ENCODE data around the gene ABCG4. TPM values are rescaled to one million over a fixed set of nuclear protein-coding genes. Genes with fewer than 3 reads are reported as not detected.

Gene ABCG4
- total and polyA plus RNA-seq, 9 donors = 0.06 to 1.3 (median 0.32) TPM; not detected in 3

DNA sequence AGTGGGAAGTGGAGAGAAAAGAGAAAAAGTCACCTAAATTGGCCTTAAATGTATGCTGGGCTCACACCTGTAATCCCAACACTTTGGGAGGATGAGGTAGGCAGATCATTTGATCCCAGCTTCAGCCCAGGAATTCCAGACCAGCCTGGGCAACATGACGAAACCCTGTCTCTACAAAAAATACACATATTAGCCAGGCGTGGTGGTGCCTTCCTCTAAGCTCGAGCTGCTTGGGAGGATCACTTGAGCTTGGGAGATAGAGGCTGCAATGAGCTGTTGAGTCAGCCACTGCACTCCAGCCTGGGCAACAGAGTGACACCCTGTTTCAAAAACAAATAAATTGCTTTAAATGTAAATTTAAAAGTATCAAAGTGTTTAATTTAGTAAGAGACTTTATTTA is 61.2 kb downstream of the ABCG4 start:
- H3K27ac ChIP-seq = no peak overlapping the region
- no peak overlapping the region for H3K4me3 ChIP-seq
- H3K36me3 ChIP-seq = no peaks in the 10 kb centered on the region
- H3K4me1 ChIP-seq (ENCODE audit: insufficient read depth) = no peaks in the 10 kb centered on the region
- WGBS, 3 donors = 89 to 92% (median 90%) methylated on average over 3 of the region's 3 CpGs
- intact Hi-C loops (cut with DNase I) = loop anchor here in 2 of 4 donors (10.0 kb wide), 2 partner anchors 75 to 105 kb away; partner anchors contain the start of gene MCAM (in 1 of the 2)
- H3K27me3 ChIP-seq = no peaks in the 10 kb centered on the region
- TF ChIP-seq POLR2A (IDR thresholded peaks at IDR 0.05) = no peak
- TF ChIP-seq, protein P1, sequence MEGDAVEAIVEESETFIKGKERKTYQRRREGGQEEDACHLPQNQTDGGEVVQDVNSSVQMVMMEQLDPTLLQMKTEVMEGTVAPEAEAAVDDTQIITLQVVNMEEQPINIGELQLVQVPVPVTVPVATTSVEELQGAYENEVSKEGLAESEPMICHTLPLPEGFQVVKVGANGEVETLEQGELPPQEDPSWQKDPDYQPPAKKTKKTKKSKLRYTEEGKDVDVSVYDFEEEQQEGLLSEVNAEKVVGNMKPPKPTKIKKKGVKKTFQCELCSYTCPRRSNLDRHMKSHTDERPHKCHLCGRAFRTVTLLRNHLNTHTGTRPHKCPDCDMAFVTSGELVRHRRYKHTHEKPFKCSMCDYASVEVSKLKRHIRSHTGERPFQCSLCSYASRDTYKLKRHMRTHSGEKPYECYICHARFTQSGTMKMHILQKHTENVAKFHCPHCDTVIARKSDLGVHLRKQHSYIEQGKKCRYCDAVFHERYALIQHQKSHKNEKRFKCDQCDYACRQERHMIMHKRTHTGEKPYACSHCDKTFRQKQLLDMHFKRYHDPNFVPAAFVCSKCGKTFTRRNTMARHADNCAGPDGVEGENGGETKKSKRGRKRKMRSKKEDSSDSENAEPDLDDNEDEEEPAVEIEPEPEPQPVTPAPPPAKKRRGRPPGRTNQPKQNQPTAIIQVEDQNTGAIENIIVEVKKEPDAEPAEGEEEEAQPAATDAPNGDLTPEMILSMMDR (IDR thresholded peaks at IDR 0.05) = no peak
- no peak for TF ChIP-seq EP300 (IDR thresholded peaks at IDR 0.05)
- DNase-seq = no peak
- H3K9me3 ChIP-seq = no peaks in the 10 kb centered on the region

Other genes with a start within 250 kb of the ABCG4 start
- 100 to 1,000 TPM in 1 of 7 donors, 10 to 100 TPM in 6; 12.9 to 145 (median 79.9) TPM for gene BCL9L, start 223.1 kb upstream of the ABCG4 start, total RNA-seq
- 10 to 100 TPM in 1 of 2 donors, 1 to 10 TPM in 1; 5.5 to 31.2 TPM for gene BCL9L, start 223.1 kb upstream of the ABCG4 start, polyA plus RNA-seq
- not detected for gene UPK2, start 192.8 kb upstream of the ABCG4 start, total RNA-seq
- under 1 TPM in 1 of 2 donors, not detected in 1; 0.13 TPM for gene UPK2, start 192.8 kb upstream of the ABCG4 start, polyA plus RNA-seq
- gene FOXR1, start 177.3 kb upstream of the ABCG4 start, total RNA-seq = not detected
- 1 to 10 TPM in 1 of 2 donors, not detected in 1; 1.7 TPM for gene FOXR1, start 177.3 kb upstream of the ABCG4 start, polyA plus RNA-seq
- 10 to 100 TPM; 23.4 to 51.0 (median 27.8) TPM for gene CENATAC, start 150.9 kb upstream of the ABCG4 start, total RNA-seq
- 10 to 100 TPM; 19.9 to 21.6 TPM for gene CENATAC, start 150.9 kb upstream of the ABCG4 start, polyA plus RNA-seq
- gene RPS25, start 130.7 kb upstream of the ABCG4 start, total RNA-seq = 1,000 to 10,000 TPM; 1,999 to 7,045 (median 2,410) TPM
- gene RPS25, start 130.7 kb upstream of the ABCG4 start, polyA plus RNA-seq = 1,000 to 10,000 TPM; 2,845 to 5,915 TPM
- 10 to 100 TPM; 34.0 to 59.1 (median 57.5) TPM for gene TRAPPC4, start 130.3 kb upstream of the ABCG4 start, total RNA-seq
- gene TRAPPC4, start 130.3 kb upstream of the ABCG4 start, polyA plus RNA-seq = 10 to 100 TPM; 43.8 to 55.1 TPM
- 10 to 100 TPM; 11.2 to 38.1 (median 14.8) TPM for gene SLC37A4, start 118.2 kb upstream of the ABCG4 start, total RNA-seq
- 10 to 100 TPM; 10.5 to 11.9 TPM for gene SLC37A4, start 118.2 kb upstream of the ABCG4 start, polyA plus RNA-seq
- gene HYOU1, start 91.8 kb upstream of the ABCG4 start, total RNA-seq = 100 to 1,000 TPM in 2 of 7 donors, 10 to 100 TPM in 5; 26.5 to 156 (median 69.7) TPM
- 10 to 100 TPM; 34.6 to 99.3 TPM for gene HYOU1, start 91.8 kb upstream of the ABCG4 start, polyA plus RNA-seq
- 10 to 100 TPM; 24.3 to 45.0 (median 34.9) TPM for gene VPS11, start 81.2 kb upstream of the ABCG4 start, total RNA-seq
- 10 to 100 TPM; 40.1 to 47.8 TPM for gene VPS11, start 81.2 kb upstream of the ABCG4 start, polyA plus RNA-seq
- 10 to 100 TPM in 2 of 7 donors, 1 to 10 TPM in 5; 1.1 to 19.4 (median 8.7) TPM for gene HMBS, start 64.2 kb upstream of the ABCG4 start, total RNA-seq
- 1 to 10 TPM; 4.6 to 7.6 TPM for gene HMBS, start 64.2 kb upstream of the ABCG4 start, polyA plus RNA-seq
- gene DPAGT1, start 47.2 kb upstream of the ABCG4 start, total RNA-seq = 10 to 100 TPM; 14.1 to 31.3 (median 24.4) TPM
- gene DPAGT1, start 47.2 kb upstream of the ABCG4 start, polyA plus RNA-seq = 10 to 100 TPM; 18.3 to 61.4 TPM
- 10 to 100 TPM in 1 of 7 donors, 1 to 10 TPM in 6; 4.4 to 13.6 (median 8.8) TPM for gene C2CD2L, start 41.7 kb upstream of the ABCG4 start, total RNA-seq
- gene C2CD2L, start 41.7 kb upstream of the ABCG4 start, polyA plus RNA-seq = 1 to 10 TPM; 2.8 to 5.5 TPM
- gene HINFP, start 27.5 kb upstream of the ABCG4 start, total RNA-seq = 10 to 100 TPM; 15.2 to 27.9 (median 22.8) TPM
- gene HINFP, start 27.5 kb upstream of the ABCG4 start, polyA plus RNA-seq = 10 to 100 TPM; 17.5 to 20.4 TPM
- gene NLRX1, start 19.7 kb downstream of the ABCG4 start, total RNA-seq = 10 to 100 TPM in 3 of 7 donors, 1 to 10 TPM in 4; 4.4 to 13.4 (median 9.4) TPM
- gene NLRX1, start 19.7 kb downstream of the ABCG4 start, polyA plus RNA-seq = 1 to 10 TPM; 3.1 to 6.1 TPM
- 10 to 100 TPM in 1 of 7 donors, 1 to 10 TPM in 1, under 1 TPM in 3, not detected in 2; 0.32 to 27.5 (median 0.95) TPM for gene NHERF4, start 36.4 kb downstream of the ABCG4 start, total RNA-seq
- gene NHERF4, start 36.4 kb downstream of the ABCG4 start, polyA plus RNA-seq = under 1 TPM in 1 of 2 donors, not detected in 1; 0.11 TPM
- 10 to 100 TPM in 5 of 7 donors, 1 to 10 TPM in 2; 7.6 to 17.9 (median 13.4) TPM for gene CBL, start 57.3 kb downstream of the ABCG4 start, total RNA-seq
- 10 to 100 TPM in 1 of 2 donors, 1 to 10 TPM in 1; 3.6 to 12.3 TPM for gene CBL, start 57.3 kb downstream of the ABCG4 start, polyA plus RNA-seq
- gene MCAM, start 168.1 kb downstream of the ABCG4 start, total RNA-seq = 100 to 1,000 TPM in 2 of 7 donors, 10 to 100 TPM in 5; 34.6 to 121 (median 45.7) TPM
- 100 to 1,000 TPM in 1 of 2 donors, 10 to 100 TPM in 1; 89.9 to 119 TPM for gene MCAM, start 168.1 kb downstream of the ABCG4 start, polyA plus RNA-seq
- gene RNF26, start 185.5 kb downstream of the ABCG4 start, total RNA-seq = 10 to 100 TPM in 6 of 7 donors, 1 to 10 TPM in 1; 7.0 to 25.8 (median 22.0) TPM
- 10 to 100 TPM; 14.9 to 18.1 TPM for gene RNF26, start 185.5 kb downstream of the ABCG4 start, polyA plus RNA-seq
- gene C1QTNF5, start 191.8 kb downstream of the ABCG4 start, total RNA-seq = 10 to 100 TPM in 4 of 7 donors, 1 to 10 TPM in 3; 4.4 to 25.7 (median 10.8) TPM
- 10 to 100 TPM in 1 of 2 donors, 1 to 10 TPM in 1; 5.7 to 17.2 TPM for gene C1QTNF5, start 191.8 kb downstream of the ABCG4 start, polyA plus RNA-seq
- under 1 TPM in 1 of 7 donors, not detected in 6; 0.11 TPM for gene MFRP, start 197.7 kb downstream of the ABCG4 start, total RNA-seq
- gene MFRP, start 197.7 kb downstream of the ABCG4 start, polyA plus RNA-seq = not detected
- 10 to 100 TPM in 1 of 7 donors, 1 to 10 TPM in 6; 1.3 to 16.9 (median 4.8) TPM for gene USP2, start 232.6 kb downstream of the ABCG4 start, total RNA-seq
- 1 to 10 TPM; 1.0 to 3.4 TPM for gene USP2, start 232.6 kb downstream of the ABCG4 start, polyA plus RNA-seq